DND-41 (cell line): ENCODE results near the gene HPS1.

Source experiments
- ATAC-seq: fragments of 200-7000 bp; cut with Tn5 transposase; 3 replicates; pipeline ENCODE4 v1.9.1; 2021; ENCODE audit warnings: low read depth; ENCODE audit not compliant: insufficient read depth
- DNase-seq: peaks from one replicate; pipeline ENCODE4 v3.0.0-alpha.2; 2020
- H2AFZ ChIP-seq: 2 replicates; pipeline ENCODE4 v1.6.0; 2012; ENCODE audit warnings: low read depth, low read length
- H3K27ac ChIP-seq: 2 replicates; pipeline ENCODE4 v1.5.1; 2012; ENCODE audit warnings: low read length, inconsistent platforms
- H3K27me3 ChIP-seq: fragments of 200-600 bp; sonication (generic); 2 replicates; pipeline ENCODE4 v1.6.0; 2012; ENCODE audit warnings: low read length, mild to moderate bottlenecking, inconsistent platforms; ENCODE audit not compliant: insufficient read depth, poor library complexity
- H3K36me3 ChIP-seq: 2 replicates; pipeline ENCODE4 v1.5.1; 2012; ENCODE audit warnings: low read length, inconsistent platforms; ENCODE audit not compliant: insufficient read depth
- H3K4me1 ChIP-seq: 2 replicates; pipeline ENCODE4 v1.5.1; 2012; ENCODE audit warnings: mild to moderate bottlenecking, low read length; ENCODE audit not compliant: insufficient read depth
- H3K4me2 ChIP-seq: 2 replicates; pipeline ENCODE4 v1.6.0; 2012; ENCODE audit warnings: mild to moderate bottlenecking, moderate library complexity, low read length, inconsistent platforms; ENCODE audit not compliant: insufficient read depth
- H3K4me3 ChIP-seq, 2 experiments: fragments of 200-600 bp in 1 of 2; shearing (Covaris generic) in 1 of 2; 2 replicates each; pipeline ENCODE4 v1.5.1; 2012 to 2016; ENCODE audit warnings: inconsistent platforms in 2 of 2, low read length in 2 of 2, mild to moderate bottlenecking in 2 of 2, low read depth in 1 of 2, moderate library complexity in 1 of 2
- H3K79me2 ChIP-seq: 2 replicates; pipeline ENCODE4 v1.6.0; 2012; ENCODE audit warnings: low read length, inconsistent platforms; ENCODE audit not compliant: insufficient read depth
- H3K9ac ChIP-seq: 2 replicates; pipeline ENCODE4 v1.6.0; 2012; ENCODE audit warnings: low read depth, mild to moderate bottlenecking, inconsistent platforms, low read length, moderate library complexity
- H3K9me3 ChIP-seq: 2 replicates; pipeline ENCODE4 v1.5.1; 2012; ENCODE audit warnings: low read length, moderate library complexity, mild to moderate bottlenecking, inconsistent platforms; ENCODE audit not compliant: insufficient read depth, severe bottlenecking
- H4K20me1 ChIP-seq: 2 replicates; pipeline ENCODE4 v1.6.0; 2012; ENCODE audit warnings: low read length; ENCODE audit not compliant: insufficient read depth
- CTCF ChIP-seq: IDR thresholded peaks from 2 replicates; pipeline ENCODE4 v1.5.1; 2012; ENCODE audit warnings: borderline replicate concordance, low read length, moderate library complexity, mild to moderate bottlenecking; ENCODE audit not compliant: poor library complexity, severe bottlenecking; ENCODE audit errors: extremely low read depth
- EZH2 ChIP-seq: IDR thresholded peaks from 3 replicates; pipeline ENCODE4 v1.6.1; 2012; ENCODE audit warnings: borderline replicate concordance, low read depth, mild to moderate bottlenecking, moderate library complexity, low read length, inconsistent platforms; ENCODE audit not compliant: severe bottlenecking

The HPS1 gene

DNA sequence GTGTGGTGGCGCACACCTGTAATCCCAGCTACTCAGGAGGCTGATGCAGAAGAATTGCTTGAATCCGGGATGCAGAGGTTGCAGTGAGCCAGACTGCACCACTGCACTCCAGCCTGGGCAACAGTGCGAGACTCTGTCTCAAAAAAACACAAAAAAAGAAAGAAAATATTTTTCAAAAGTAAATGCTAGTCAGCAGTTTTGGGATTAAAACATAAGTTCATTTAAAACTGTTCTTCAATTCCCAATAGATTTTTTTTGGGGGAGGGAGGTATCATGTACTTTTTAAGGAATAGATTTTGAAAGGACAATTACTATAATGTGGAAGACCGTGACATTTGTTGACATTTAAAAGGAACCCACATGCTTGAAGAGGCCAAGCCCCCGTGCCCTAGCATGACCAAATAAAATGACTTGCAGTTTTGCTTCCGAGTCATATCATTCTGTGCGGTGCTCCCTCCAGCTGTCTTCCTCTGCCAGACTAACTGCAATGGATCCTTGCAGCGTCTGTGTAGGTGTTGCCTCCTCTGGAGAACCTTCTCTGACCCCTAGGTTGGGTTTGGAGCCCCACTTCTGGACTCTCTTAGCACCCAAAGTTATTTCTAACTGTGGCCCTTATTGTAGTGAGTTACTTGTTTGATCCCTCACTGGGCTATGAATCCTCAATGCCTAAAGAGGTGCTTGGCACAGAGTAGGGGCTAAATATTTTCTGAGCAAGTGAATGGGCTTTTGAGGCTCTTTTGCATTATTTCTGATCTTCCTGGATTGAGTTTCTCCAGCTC, 17.4 kb upstream of the HPS1 start:
- Histone ChIP-seq H3K9ac (no peak overlapping the region), H2AFZ (no peak overlapping the region), H3K27ac (no peak overlapping the region)

GRCh38 chr10:98463016-98463415, 16.3 kb upstream of the HPS1 start:
- no peak overlapping the region for H3K4me2 ChIP-seq
- ATAC-seq: no peak

More for the DNA sequence above, 17.4 kb upstream of the HPS1 start:
- TF ChIP-seq CTCF (no peak), EZH2 (no peak)
- H4K20me1 ChIP-seq: no peaks in the 10 kb centered on the region
- H3K4me1 ChIP-seq: no peaks in the 10 kb centered on the region
- no peaks in the 10 kb centered on the region for H3K36me3 ChIP-seq
- H3K4me2 ChIP-seq: no peak overlapping the region
- H3K79me2 ChIP-seq: no peaks in the 10 kb centered on the region
- ATAC-seq (no peak), DNase-seq (no peak)
- H3K9me3 ChIP-seq: no peaks in the 10 kb centered on the region
- peaks cover 14% of the 10 kb centered on the region for H3K27me3 ChIP-seq
- no peak overlapping the region for H3K4me3 ChIP-seq

GRCh38 chr10:98461500-98461842, 14.7 kb upstream of the HPS1 start:
- no peaks in the 10 kb centered on the region for H3K36me3 ChIP-seq
- ATAC-seq: no peak
- no peaks in the 10 kb centered on the region for H3K79me2 ChIP-seq
- no peaks in the 10 kb centered on the region for H3K4me1 ChIP-seq
- H3K4me2 ChIP-seq: no peak overlapping the region
- peaks cover 20% of the 10 kb centered on the region for H3K27me3 ChIP-seq
- H2AFZ ChIP-seq: no peak overlapping the region
- H3K27ac ChIP-seq: no peak overlapping the region
- no peaks in the 10 kb centered on the region for H4K20me1 ChIP-seq
- H3K9ac ChIP-seq: no peak overlapping the region
- no peak overlapping the region for H3K4me3 ChIP-seq
- no peaks in the 10 kb centered on the region for H3K9me3 ChIP-seq
- no peak for TF ChIP-seq CTCF
- no peak for TF ChIP-seq EZH2
- DNase-seq: no peak

More at GRCh38 chr10:98463016-98463415, 16.3 kb upstream of the HPS1 start:
- H2AFZ ChIP-seq: no peak overlapping the region
- no peak overlapping the region for H3K9ac ChIP-seq
- TF ChIP-seq EZH2: no peak
- no peak for TF ChIP-seq CTCF
- no peaks in the 10 kb centered on the region for H4K20me1 ChIP-seq
- no peaks in the 10 kb centered on the region for H3K79me2 ChIP-seq
- H3K36me3 ChIP-seq: no peaks in the 10 kb centered on the region
- no peak overlapping the region for H3K4me3 ChIP-seq
- no peaks in the 10 kb centered on the region for H3K4me1 ChIP-seq
- DNase-seq: no peak
- H3K27ac ChIP-seq: no peak overlapping the region
- no peaks in the 10 kb centered on the region for H3K9me3 ChIP-seq
- peaks cover 13% of the 10 kb centered on the region for H3K27me3 ChIP-seq
